ENCODE data around the gene TCF23.

Gene TCF23

DNA sequence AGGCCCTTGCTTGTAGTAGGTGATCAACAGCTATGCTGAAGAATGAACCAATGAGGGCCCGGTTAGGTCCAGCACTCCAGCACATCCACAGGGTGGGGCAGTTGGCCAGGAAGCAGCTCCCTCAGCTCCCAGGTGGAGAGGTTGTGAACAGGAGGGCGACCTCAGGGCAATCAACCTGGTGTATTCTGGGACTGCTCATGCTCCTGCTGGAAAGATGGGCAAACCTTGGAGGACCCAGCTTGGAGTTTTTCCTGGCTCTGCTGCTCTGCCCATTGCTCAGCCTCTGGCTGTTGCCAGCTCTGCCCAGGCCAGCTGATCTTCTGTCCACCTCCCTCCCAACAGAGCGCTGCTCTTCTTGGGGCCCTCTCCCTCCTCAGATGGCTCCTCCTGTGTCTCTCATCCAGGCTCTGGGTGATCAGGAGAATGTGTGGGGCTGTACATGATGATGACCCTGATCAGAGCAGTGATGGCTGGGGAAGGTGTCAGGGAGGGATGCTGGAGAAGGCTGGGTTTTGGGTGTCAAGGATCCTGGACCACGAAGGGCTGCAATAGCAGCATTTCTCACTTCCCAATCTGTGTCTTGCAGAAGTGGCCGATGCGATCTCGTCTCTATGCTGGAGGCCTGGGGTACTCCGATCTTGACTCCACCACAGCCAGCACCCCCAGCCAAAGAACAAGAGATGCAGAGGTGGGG lies 3.4 kb downstream of the TCF23 start:
- DNase-seq (ENCODE audit: insufficient read length, low spot score), result no peak
- FAIRE-seq, result no peak
- TF ChIP-seq POU2F2 (IDR thresholded peaks at IDR 0.05; ENCODE audit: low read depth, low read length), result no peak
- no peak for TF ChIP-seq POLR2A (IDR thresholded peaks at IDR 0.05; ENCODE audit: low read depth, low read length)
- TF ChIP-seq POLR2AphosphoS5 (IDR thresholded peaks at IDR 0.05; ENCODE audit: low read depth, low read length), result no peak
- TF ChIP-seq PAX5 (IDR thresholded peaks at IDR 0.05; ENCODE audit: insufficient read depth, low read length, severe bottlenecking), result no peak

DNA sequence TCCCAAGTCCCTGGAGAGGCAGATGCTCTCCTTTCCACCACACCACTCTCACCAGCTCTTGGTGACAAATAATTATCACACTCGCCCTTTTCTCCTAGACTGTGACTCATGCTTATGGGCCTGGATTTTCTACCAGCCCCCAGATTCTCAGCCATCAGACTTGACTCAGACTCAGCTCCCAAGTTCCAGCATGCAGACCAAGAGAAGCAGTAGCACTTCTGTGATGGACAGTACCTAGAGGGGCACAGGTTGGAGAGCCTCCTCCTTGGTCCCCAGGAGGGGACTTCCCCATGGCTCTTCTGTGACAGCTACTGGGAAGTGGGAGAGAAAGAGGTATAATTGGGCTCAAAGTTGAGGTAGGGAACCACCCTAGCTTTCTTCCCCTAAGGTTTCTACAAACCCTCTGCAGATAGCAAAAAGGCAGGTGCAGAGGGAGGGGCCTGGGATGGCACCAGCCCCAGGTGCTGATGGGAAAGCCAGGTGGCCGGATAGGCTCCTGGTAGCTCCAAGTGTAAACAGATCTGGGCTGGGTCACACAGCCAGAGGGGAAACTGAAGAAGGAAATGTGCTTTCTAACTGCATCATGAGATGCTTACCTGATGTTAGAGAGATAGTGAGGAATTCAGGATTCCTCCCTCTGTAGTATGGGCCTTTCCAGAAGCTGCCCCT lies 4.1 kb downstream of the TCF23 start:
- no peak for DNase-seq (ENCODE audit: insufficient read length, low spot score)
- FAIRE-seq, result peak; percentile 56
- no peak for TF ChIP-seq TAF1 (IDR thresholded peaks at IDR 0.05; ENCODE audit: low read depth, low read length)
- no peak for TF ChIP-seq POU2F2 (IDR thresholded peaks at IDR 0.05; ENCODE audit: low read depth, low read length)

- DNase-seq (ENCODE audit: insufficient read length, low spot score) (no peak), FAIRE-seq (no peak)
- no peak for TF ChIP-seq SPI1 (IDR thresholded peaks at IDR 0.05; ENCODE audit: low read depth, low read length)
- TF ChIP-seq POU2F2 (IDR thresholded peaks at IDR 0.05; ENCODE audit: low read depth, low read length), result no peak
- no peak for TF ChIP-seq PAX5 (IDR thresholded peaks at IDR 0.05; ENCODE audit: insufficient read depth, low read length, severe bottlenecking)
- TF ChIP-seq POLR2A (IDR thresholded peaks at IDR 0.05; ENCODE audit: low read depth, low read length), result no peak
- TF ChIP-seq TAF1 (IDR thresholded peaks at IDR 0.05; ENCODE audit: low read depth, low read length), result no peak
- TF ChIP-seq POLR2AphosphoS5 (IDR thresholded peaks at IDR 0.05; ENCODE audit: low read depth, low read length), result no peak
Observed at GRCh38 chr2:27154488-27154887, 5.7 kb downstream of the TCF23 start.

GRCh38 chr2:27155069-27155520 lies 6.3 kb downstream of the TCF23 start:
- no peak for DNase-seq (ENCODE audit: insufficient read length, low spot score)
- FAIRE-seq, result no peak
- TF ChIP-seq TAF1 (IDR thresholded peaks at IDR 0.05; ENCODE audit: low read depth, low read length) (no peak), POLR2AphosphoS5 (IDR thresholded peaks at IDR 0.05; ENCODE audit: low read depth, low read length) (no peak), PAX5 (IDR thresholded peaks at IDR 0.05; ENCODE audit: insufficient read depth, low read length, severe bottlenecking) (no peak), SPI1 (IDR thresholded peaks at IDR 0.05; ENCODE audit: low read depth, low read length) (no peak), POU2F2 (IDR thresholded peaks at IDR 0.05; ENCODE audit: low read depth, low read length) (no peak), POLR2A (IDR thresholded peaks at IDR 0.05; ENCODE audit: low read depth, low read length) (no peak)

DNA sequence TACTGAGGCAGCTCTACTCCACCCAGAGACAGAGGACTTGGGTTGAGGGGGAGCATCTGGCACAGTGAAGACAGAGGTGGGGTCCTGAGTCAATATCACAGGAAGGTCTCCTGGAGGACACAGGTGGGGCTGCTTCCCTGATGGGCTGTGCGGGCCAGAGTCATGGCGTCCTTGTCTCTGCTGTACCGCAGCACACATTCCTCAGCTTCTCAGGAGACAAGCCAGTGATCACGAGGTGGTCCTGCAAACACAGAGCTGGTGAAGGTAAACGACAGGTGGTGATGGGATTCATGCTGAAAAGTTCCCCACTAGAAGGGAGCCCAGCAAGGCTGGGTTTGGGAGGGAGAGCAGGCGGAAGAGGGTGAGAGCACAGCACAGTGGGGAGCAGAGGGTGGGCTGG lies 9.7 kb downstream of the TCF23 start:
- DNase-seq (ENCODE audit: insufficient read length, low spot score) (no peak), FAIRE-seq (no peak)
- TF ChIP-seq SPI1 (IDR thresholded peaks at IDR 0.05; ENCODE audit: low read depth, low read length), result no peak
- no peak for TF ChIP-seq PAX5 (IDR thresholded peaks at IDR 0.05; ENCODE audit: insufficient read depth, low read length, severe bottlenecking)
- no peak for TF ChIP-seq POU2F2 (IDR thresholded peaks at IDR 0.05; ENCODE audit: low read depth, low read length)

- FAIRE-seq, result no peak
- no peak for TF ChIP-seq TAF1 (IDR thresholded peaks at IDR 0.05; ENCODE audit: low read depth, low read length)
- TF ChIP-seq POLR2AphosphoS5 (IDR thresholded peaks at IDR 0.05; ENCODE audit: low read depth, low read length), result no peak
- TF ChIP-seq PAX5 (IDR thresholded peaks at IDR 0.05; ENCODE audit: insufficient read depth, low read length, severe bottlenecking), result no peak
- no peak for TF ChIP-seq POU2F2 (IDR thresholded peaks at IDR 0.05; ENCODE audit: low read depth, low read length)
- TF ChIP-seq POLR2A (IDR thresholded peaks at IDR 0.05; ENCODE audit: low read depth, low read length), result no peak
- no peak for TF ChIP-seq SPI1 (IDR thresholded peaks at IDR 0.05; ENCODE audit: low read depth, low read length)
- DNase-seq (ENCODE audit: insufficient read length, low spot score), result no peak
Observed at GRCh38 chr2:27159271-27159670, 10.5 kb downstream of the TCF23 start.

DNA sequence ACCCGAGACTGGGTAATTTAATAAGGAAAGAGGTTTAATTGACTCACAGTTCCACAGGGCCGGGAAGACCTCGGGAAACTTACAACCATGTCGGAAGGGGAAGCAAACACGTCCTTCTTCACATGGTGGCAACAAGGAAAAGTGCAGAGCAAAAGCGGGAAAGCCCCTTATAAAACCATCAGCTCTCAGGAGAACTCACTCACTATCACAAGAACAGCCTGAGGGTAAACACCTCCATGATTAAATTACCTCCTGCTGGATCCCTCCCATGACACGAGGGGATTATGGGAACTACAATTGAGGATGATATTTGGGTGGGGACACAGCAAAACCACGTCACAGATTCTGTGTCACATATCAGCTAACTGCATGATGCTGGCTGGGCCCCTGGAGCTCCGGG lies 11.4 kb downstream of the TCF23 start:
- no peak for TF ChIP-seq POLR2A (IDR thresholded peaks at IDR 0.05; ENCODE audit: low read depth, low read length)
- TF ChIP-seq SPI1 (IDR thresholded peaks at IDR 0.05; ENCODE audit: low read depth, low read length), result no peak
- no peak for TF ChIP-seq POU2F2 (IDR thresholded peaks at IDR 0.05; ENCODE audit: low read depth, low read length)
- no peak for TF ChIP-seq PAX5 (IDR thresholded peaks at IDR 0.05; ENCODE audit: insufficient read depth, low read length, severe bottlenecking)
- no peak for TF ChIP-seq POLR2AphosphoS5 (IDR thresholded peaks at IDR 0.05; ENCODE audit: low read depth, low read length)
- no peak for TF ChIP-seq TAF1 (IDR thresholded peaks at IDR 0.05; ENCODE audit: low read depth, low read length)
- DNase-seq (ENCODE audit: insufficient read length, low spot score) (no peak), FAIRE-seq (no peak)

DNA sequence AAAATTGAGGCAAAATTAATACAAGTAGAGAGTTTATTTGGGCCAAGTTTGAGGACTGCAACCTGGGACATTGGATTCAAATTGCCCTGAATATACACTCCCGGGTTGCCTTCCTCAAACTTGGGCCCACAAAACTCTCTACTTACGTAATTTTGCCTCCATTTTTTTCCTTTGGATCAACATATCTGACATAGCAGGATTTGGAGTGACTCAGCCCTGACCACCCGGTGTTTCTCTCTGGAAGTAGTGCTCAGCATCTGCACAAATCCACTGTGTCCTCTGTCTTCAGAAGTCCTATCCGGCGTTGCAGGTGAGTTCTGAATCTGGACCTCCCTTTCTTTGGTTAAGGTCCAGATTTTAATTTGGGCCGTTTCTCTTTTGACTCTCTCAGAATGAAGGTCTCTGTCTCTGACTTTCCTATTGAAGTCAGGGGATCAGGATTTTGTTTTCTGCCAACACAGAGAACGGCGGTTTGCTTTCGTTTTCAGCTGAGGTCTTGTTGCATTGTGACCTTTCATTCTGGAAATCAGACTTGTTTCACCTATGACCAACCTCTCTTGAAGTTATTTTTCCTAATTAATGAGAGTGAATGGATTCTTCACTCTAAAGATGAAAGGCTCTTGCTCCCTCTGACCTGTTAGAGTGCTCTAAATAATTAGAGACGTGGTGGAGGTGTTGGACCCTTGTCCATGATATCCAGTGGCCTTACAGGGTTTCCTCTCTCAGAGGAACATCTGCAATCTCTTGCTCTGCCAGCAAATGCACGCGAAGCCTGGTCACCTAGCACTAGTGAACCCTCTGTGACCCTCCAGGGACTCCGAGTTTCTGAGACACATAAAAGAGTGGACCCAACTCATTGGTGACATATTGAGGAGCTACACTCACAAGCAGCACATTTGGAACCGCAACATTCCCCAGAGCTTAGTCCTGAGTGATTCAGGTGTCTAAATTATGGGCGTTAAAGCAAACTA lies 13.6 kb downstream of the TCF23 start:
- FAIRE-seq (no peak), DNase-seq (ENCODE audit: insufficient read length, low spot score) (no peak)
- no peak for TF ChIP-seq POLR2AphosphoS5 (IDR thresholded peaks at IDR 0.05; ENCODE audit: low read depth, low read length)
- no peak for TF ChIP-seq TAF1 (IDR thresholded peaks at IDR 0.05; ENCODE audit: low read depth, low read length)
- TF ChIP-seq SPI1 (IDR thresholded peaks at IDR 0.05; ENCODE audit: low read depth, low read length), result no peak
- TF ChIP-seq POU2F2 (IDR thresholded peaks at IDR 0.05; ENCODE audit: low read depth, low read length), result no peak
- TF ChIP-seq PAX5 (IDR thresholded peaks at IDR 0.05; ENCODE audit: insufficient read depth, low read length, severe bottlenecking), result no peak
- no peak for TF ChIP-seq POLR2A (IDR thresholded peaks at IDR 0.05; ENCODE audit: low read depth, low read length)

Measured in GM12891 (cell line).